ENCODE measurements around the gene SGK2.
"Not testable (repeated sequence)": the region's sequence is repeated elsewhere in the genome, so short reads cannot be mapped to it uniquely, and the experiment has no call there.

SGK2 gene

GRCh38 chr20:43583133-43583864, 24.5 kb downstream of the SGK2 start:
- Histone ChIP-seq H3K27me3 (replicated peaks) (no peaks in the 10 kb centered on the region), H3K36me3 (replicated peaks) (no peaks in the 10 kb centered on the region), H3K4me3 (ENCODE audit: low read depth, low read length) (no peak overlapping the region), H3K27ac (no peak overlapping the region)
- DNase-seq, result no peak
- in situ Hi-C loops (cut with HindIII; ENCODE audit: low pct_ligation_motif_present, low sequenced_read_pairs), result no loop called here
- no peak for TF ChIP-seq CTCF (IDR thresholded peaks at IDR 0.05; ENCODE audit: low read depth, low read length, missing control alignments)

GRCh38 chr20:43583982-43584432, 25.2 kb downstream of the SGK2 start:
- peak overlapping the region; percentile 15 for H3K27ac ChIP-seq
- peak; percentile 98 for DNase-seq
- no peak overlapping the region for H3K4me3 ChIP-seq (ENCODE audit: low read depth, low read length)
- H3K36me3 ChIP-seq (replicated peaks), result no peaks in the 10 kb centered on the region
- no peaks in the 10 kb centered on the region for H3K27me3 ChIP-seq (replicated peaks)
- in situ Hi-C loops (cut with HindIII; ENCODE audit: low pct_ligation_motif_present, low sequenced_read_pairs), result no loop called here
- no peak for TF ChIP-seq CTCF (IDR thresholded peaks at IDR 0.05; ENCODE audit: low read depth, low read length, missing control alignments)

- Histone ChIP-seq H3K36me3 (replicated peaks) (no peaks in the 10 kb centered on the region), H3K4me3 (ENCODE audit: low read depth, low read length) (no peak overlapping the region), H3K27ac (peak overlapping the region; percentile 15), H3K27me3 (replicated peaks) (no peaks in the 10 kb centered on the region)
- no peak for TF ChIP-seq CTCF (IDR thresholded peaks at IDR 0.05; ENCODE audit: low read depth, low read length, missing control alignments)
- in situ Hi-C loops (cut with HindIII; ENCODE audit: low pct_ligation_motif_present, low sequenced_read_pairs), result no loop called here
- DNase-seq, result peak; percentile 59
These were observed 25.8 kb downstream of the SGK2 start for GRCh38 chr20:43584448-43585136.

GRCh38 chr20:43586641-43587040, 27.8 kb downstream of the SGK2 start:
- in situ Hi-C loops (cut with HindIII; ENCODE audit: low pct_ligation_motif_present, low sequenced_read_pairs), result no loop called here
- Histone ChIP-seq H3K36me3 (replicated peaks) (no peaks in the 10 kb centered on the region), H3K4me3 (ENCODE audit: low read depth, low read length) (no peak overlapping the region), H3K27ac (no peak overlapping the region), H3K27me3 (replicated peaks) (no peaks in the 10 kb centered on the region)
- no peak for DNase-seq
- no peak for TF ChIP-seq CTCF (IDR thresholded peaks at IDR 0.05; ENCODE audit: low read depth, low read length, missing control alignments)

GRCh38 chr20:43588526-43588925, 29.7 kb downstream of the SGK2 start:
- DNase-seq; in situ Hi-C loops (cut with HindIII; ENCODE audit: low pct_ligation_motif_present, low sequenced_read_pairs): not testable (repeated sequence)

GRCh38 chr20:43590036-43590391, 31.2 kb downstream of the SGK2 start:
- peak overlapping the region; percentile 98 for H3K27ac ChIP-seq
- H3K36me3 ChIP-seq (replicated peaks), result peaks cover 4% of the 10 kb centered on the region
- no peak for TF ChIP-seq CTCF (IDR thresholded peaks at IDR 0.05; ENCODE audit: low read depth, low read length, missing control alignments)
- in situ Hi-C loops (cut with HindIII; ENCODE audit: low pct_ligation_motif_present, low sequenced_read_pairs), result no loop called here
- H3K27me3 ChIP-seq (replicated peaks), result no peaks in the 10 kb centered on the region
- peak overlapping the region; percentile 98 for H3K4me3 ChIP-seq (ENCODE audit: low read depth, low read length)
- DNase-seq, result no peak

More at GRCh38 chr20:43588526-43588925, 29.7 kb downstream of the SGK2 start:
- not testable (repeated sequence) for H3K36me3 ChIP-seq (replicated peaks); H3K27me3 ChIP-seq (replicated peaks); H3K4me3 ChIP-seq (ENCODE audit: low read depth, low read length); H3K27ac ChIP-seq
